Activated CD8-positive, alpha-beta T cell treated with anti-CD3 and anti-CD28 coated beads for 36 hours (primary cell): ENCODE measurements around the gene PHKA2. TPM values are rescaled to one million over a fixed set of nuclear protein-coding genes. Genes with fewer than 3 reads are reported as not detected.

Experiments used
- ATAC-seq: fragments of 200-7000 bp; cut with Tn5 transposase; one replicate; pipeline ENCODE4 v1.10.0; 2021; ENCODE audit warnings: mild to moderate bottlenecking, moderate library complexity
- CTCF ChIA-PET: fragments of 350-600 bp; sonication (Branson Sonifier 250); formaldehyde crosslinking; loops from one replicate; lab custom pipeline; 2021; ENCODE audit warnings: antibody characterized with exemption; lab: Charles Lee
- POLR2A ChIA-PET: fragments of 350-600 bp; sonication (Branson Sonifier 250); formaldehyde crosslinking; loops from one replicate; lab custom pipeline; 2021; ENCODE audit warnings: antibody characterized with exemption; lab: Charles Lee
- DNase-seq: peaks from one replicate; pipeline ENCODE4 v3.0.0-alpha.2; 2020
- H3K27ac Mint-ChIP-seq: one replicate; pipeline ENCODE4 v1.8.0; 2021; ENCODE audit warnings: mild to moderate bottlenecking, mixed read lengths
- H3K27me3 Mint-ChIP-seq: one replicate; pipeline ENCODE4 v1.8.0; 2021; ENCODE audit warnings: mixed read lengths
- H3K36me3 Mint-ChIP-seq: one replicate; pipeline ENCODE4 v1.8.0; 2021; ENCODE audit warnings: low read depth, mixed read lengths
- H3K4me1 Mint-ChIP-seq: one replicate; pipeline ENCODE4 v1.8.0; 2021; ENCODE audit warnings: low read depth, mixed read lengths
- H3K4me3 Mint-ChIP-seq: one replicate; pipeline ENCODE4 v1.8.0; 2021; ENCODE audit warnings: mild to moderate bottlenecking, moderate library complexity, mixed read lengths
- H3K9me3 Mint-ChIP-seq: one replicate; pipeline ENCODE4 v1.8.0; 2021; ENCODE audit warnings: mixed read lengths
- CTCF ChIP-seq: fragments of 200-600 bp; IDR thresholded peaks from one replicate; pipeline ENCODE4 v1.8.0; 2022; ENCODE audit warnings: antibody characterized with exemption, mild to moderate bottlenecking
- intact Hi-C: fragments of 100-400 bp; cut with micrococcal nuclease; formaldehyde crosslinking; loops from one replicate; pipeline ENCODE4 v1.10.0; 2022
- total RNA-seq, 2 experiments: library from RNA; stranded (reverse); gene quantifications; one replicate each; pipeline ENCODE4 v1.2.3, GENCODE V29; 2021

The PHKA2 gene
- total RNA-seq, 2 experiments from 2014 or later, result 23.3 to 26.1 TPM

GRCh38 chrX:18974993-18975392 is 8.9 kb downstream of the PHKA2 start:
- H3K9me3 Mint-ChIP-seq, result no peaks in the 10 kb centered on the region
- intact Hi-C loops, result no loop called here
- peaks cover 2% of the 10 kb centered on the region for H3K4me1 Mint-ChIP-seq
- ATAC-seq, result no peak
- no peaks in the 10 kb centered on the region for H3K27me3 Mint-ChIP-seq
- TF ChIP-seq CTCF, result no peak
- no peak overlapping the region for H3K27ac Mint-ChIP-seq
- ChIA-PET CTCF (no interaction called here), POLR2A (no interaction called here)
- no peak for DNase-seq
- no peaks in the 10 kb centered on the region for H3K36me3 Mint-ChIP-seq
- no peak overlapping the region for H3K4me3 Mint-ChIP-seq

- Mint-ChIP-seq H3K27me3 (no peaks in the 10 kb centered on the region), H3K27ac (no peak overlapping the region), H3K4me3 (no peak overlapping the region), H3K4me1 (peaks cover 2% of the 10 kb centered on the region), H3K36me3 (no peaks in the 10 kb centered on the region), H3K9me3 (no peaks in the 10 kb centered on the region)
- CTCF ChIA-PET, result no interaction called here
- no peak for ATAC-seq
- POLR2A ChIA-PET, result no interaction called here
- intact Hi-C loops, result no loop called here
- no peak for DNase-seq
- no peak for TF ChIP-seq CTCF
These were observed 10.3 kb downstream of the PHKA2 start for GRCh38 chrX:18973527-18974192.

GRCh38 chrX:18971506-18971905 is 12.4 kb downstream of the PHKA2 start:
- H3K36me3 Mint-ChIP-seq, result no peaks in the 10 kb centered on the region
- no peak overlapping the region for H3K27ac Mint-ChIP-seq
- ATAC-seq (no peak), DNase-seq (no peak)
- CTCF ChIA-PET, result interaction anchor here (1.0 kb wide), 1 partner anchor 9 kb away, joined by 3 read pairs; no protein-coding TSS in a partner anchor
- H3K4me1 Mint-ChIP-seq, result peaks cover 2% of the 10 kb centered on the region
- intact Hi-C loops, result no loop called here
- H3K9me3 Mint-ChIP-seq, result no peaks in the 10 kb centered on the region
- TF ChIP-seq CTCF, result no peak
- H3K27me3 Mint-ChIP-seq, result no peaks in the 10 kb centered on the region
- POLR2A ChIA-PET, result interaction anchor here (1.3 kb wide), 1 partner anchor 12 kb away, joined by 3 read pairs; no protein-coding TSS in a partner anchor
- H3K4me3 Mint-ChIP-seq, result no peak overlapping the region

- POLR2A ChIA-PET, result no interaction called here
- TF ChIP-seq CTCF, result no peak
- no peaks in the 10 kb centered on the region for H3K9me3 Mint-ChIP-seq
- ATAC-seq (no peak), DNase-seq (no peak)
- peaks cover under 1% of the 10 kb centered on the region for H3K4me1 Mint-ChIP-seq
- no peak overlapping the region for H3K4me3 Mint-ChIP-seq
- CTCF ChIA-PET, result no interaction called here
- H3K27me3 Mint-ChIP-seq, result no peaks in the 10 kb centered on the region
- no peaks in the 10 kb centered on the region for H3K36me3 Mint-ChIP-seq
- H3K27ac Mint-ChIP-seq, result no peak overlapping the region
- intact Hi-C loops, result no loop called here
These were observed 13.4 kb downstream of the PHKA2 start for GRCh38 chrX:18970465-18970864.

- H3K27ac Mint-ChIP-seq, result no peak overlapping the region
- ATAC-seq, result no peak
These were observed 17.3 kb downstream of the PHKA2 start for GRCh38 chrX:18966624-18967023.

More at GRCh38 chrX:18966624-18967023, 17.3 kb downstream of the PHKA2 start:
- Mint-ChIP-seq H3K27me3 (no peaks in the 10 kb centered on the region), H3K9me3 (no peaks in the 10 kb centered on the region), H3K4me1 (peaks cover 18% of the 10 kb centered on the region), H3K4me3 (no peak overlapping the region), H3K36me3 (no peaks in the 10 kb centered on the region)
- TF ChIP-seq CTCF, result no peak
- intact Hi-C loops, result no loop called here
- ChIA-PET POLR2A (no interaction called here), CTCF (no interaction called here)
- no peak for DNase-seq
